Activated CD4-positive, alpha-beta T cell treated with anti-CD3 and anti-CD28 coated beads, Interleukin-2, amount 10 ng/mL, durations not matched to agents 24 days and 14 days (primary cell): Measurements from ENCODE around the gene MYPOP. TPM values are rescaled to one million over a fixed set of nuclear protein-coding genes. Genes with fewer than 3 reads are reported as not detected.
A peak's percentile ranks its signal among the peaks of the same experiment; 100 is the strongest.

Source experiments
- DNase-seq: peaks from one replicate; pipeline ENCODE4 v3.0.0; 2022
- H3K27ac Mint-ChIP-seq: one replicate; pipeline ENCODE4 v1.8.0; 2022; ENCODE audit warnings: mild to moderate bottlenecking, mixed read lengths
- H3K27me3 Mint-ChIP-seq: one replicate; pipeline ENCODE4 v1.8.0; 2022; ENCODE audit warnings: mixed read lengths
- H3K36me3 Mint-ChIP-seq: one replicate; pipeline ENCODE4 v1.8.0; 2022; ENCODE audit warnings: low read depth, mild to moderate bottlenecking, mixed read lengths
- H3K4me1 Mint-ChIP-seq: one replicate; pipeline ENCODE4 v1.8.0; 2021; ENCODE audit warnings: mixed read lengths
- H3K4me3 Mint-ChIP-seq: one replicate; pipeline ENCODE4 v1.8.0; 2022; ENCODE audit warnings: mild to moderate bottlenecking, moderate library complexity, mixed read lengths
- H3K9me3 Mint-ChIP-seq: one replicate; pipeline ENCODE4 v1.8.0; 2021; ENCODE audit warnings: mixed read lengths
- intact Hi-C: fragments of 100-400 bp; cut with micrococcal nuclease; formaldehyde crosslinking; loops from one replicate; pipeline ENCODE4 v1.15.1; 2023
- total RNA-seq: library from RNA; stranded (reverse); gene quantifications from 2 replicates; pipeline ENCODE4 v1.2.3, GENCODE V29; 2022

MYPOP gene, protein sequence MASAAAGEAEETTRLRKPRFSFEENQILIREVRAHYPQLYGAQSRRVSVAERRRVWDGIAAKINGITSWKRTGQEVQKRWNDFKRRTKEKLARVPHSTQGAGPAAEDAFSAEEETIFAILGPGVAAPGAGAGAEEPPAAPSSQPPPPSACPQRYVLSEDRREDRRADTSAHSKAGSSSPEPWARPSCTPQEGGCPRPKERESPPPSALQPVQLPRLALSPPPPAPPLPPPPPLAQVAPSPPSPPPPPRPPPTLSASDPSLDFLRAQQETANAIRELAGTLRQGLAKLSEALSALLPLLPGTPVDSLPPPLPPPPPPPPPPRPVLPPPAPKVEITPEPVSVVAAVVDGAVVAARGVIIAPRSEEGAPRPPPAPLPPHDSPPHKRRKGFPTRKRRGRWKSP
- 5.5 and 5.9 TPM in 2 replicates for total RNA-seq

DNA sequence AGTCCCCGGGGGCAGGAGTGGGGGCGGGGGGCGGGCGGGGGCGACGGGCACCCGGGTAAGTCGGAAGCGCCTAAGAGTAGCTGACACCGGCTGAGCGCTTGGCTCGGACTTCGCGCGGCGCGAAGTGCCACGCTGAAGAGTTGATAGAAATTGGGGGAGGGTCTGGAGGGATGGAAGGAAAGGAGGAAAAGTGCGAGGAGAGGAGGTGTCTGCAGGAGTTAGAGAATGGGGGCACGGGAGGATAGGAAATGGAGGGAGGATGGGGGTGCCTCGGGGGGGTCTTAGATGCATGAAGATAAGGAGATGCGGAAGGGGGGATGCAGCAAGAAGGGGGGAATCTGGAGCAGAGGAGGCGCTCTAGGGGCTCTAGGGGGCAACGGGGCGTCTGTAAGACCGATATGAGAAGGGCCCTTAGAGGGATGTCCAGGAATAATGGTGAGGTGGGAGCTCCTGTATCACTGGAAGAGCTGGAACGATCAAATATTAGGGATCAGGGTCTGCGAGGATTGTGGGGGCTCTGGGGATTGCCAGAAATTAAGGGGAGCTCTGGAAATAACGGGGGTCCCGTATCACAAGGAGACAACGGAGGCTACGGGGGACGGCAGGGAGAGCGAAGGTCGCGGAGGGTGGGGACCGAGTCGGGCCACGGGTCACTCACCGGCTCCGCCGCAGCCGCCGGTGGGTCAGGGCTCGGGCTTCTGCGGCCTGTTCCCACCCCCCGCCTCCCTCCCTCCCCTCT is at the start of gene MYPOP:
Gene MYPOP (minus strand): TSS at position 702 of the 739 bp plus-strand sequence. CDS start 840 bp downstream, outside the sequence.
- peak within 1 kb of the TSS; percentile 91 for H3K27ac Mint-ChIP-seq
- H3K27me3 Mint-ChIP-seq: peaks cover 2% of the 10 kb centered on the region
- peaks cover 22% of the 10 kb centered on the region for H3K4me1 Mint-ChIP-seq
- no peaks in the 10 kb centered on the region for H3K9me3 Mint-ChIP-seq
- peak; percentile 69 for DNase-seq
- H3K36me3 Mint-ChIP-seq: peaks cover 24% of the 10 kb centered on the region
- intact Hi-C loops: loop anchor here (1.0 to 5.0 kb wide), 6 partner anchors 16 to 1840 kb away; partner anchors contain the start of genes CALM3, CCDC61, IRF2BP1 and SIX5
- H3K4me3 Mint-ChIP-seq: peak within 1 kb of the TSS; percentile 85

DNA sequence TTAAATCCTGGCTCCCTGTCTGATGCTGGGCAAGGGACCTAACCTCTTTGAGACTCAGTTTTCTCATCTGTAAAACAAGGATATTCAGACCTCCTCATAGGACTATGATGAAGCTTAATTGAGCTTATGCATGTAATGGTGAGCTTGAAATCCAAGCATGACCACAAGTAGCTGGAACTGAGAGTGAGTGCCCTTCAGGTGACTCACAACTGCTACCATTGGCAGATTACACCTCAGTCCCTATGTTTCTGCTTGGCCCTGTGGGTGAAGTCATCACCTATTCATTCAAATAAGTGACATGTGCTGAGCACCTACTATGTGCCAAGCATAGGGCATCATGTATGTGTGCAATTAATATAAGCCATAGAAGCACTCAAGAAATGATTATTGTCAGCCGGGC is 45.5 kb upstream of the MYPOP start:
- no peak for DNase-seq
- intact Hi-C loops: no loop called here
- H3K4me1 Mint-ChIP-seq: peaks cover 3% of the 10 kb centered on the region
- H3K27ac Mint-ChIP-seq: no peak overlapping the region
- H3K4me3 Mint-ChIP-seq: no peak overlapping the region
- peaks cover 15% of the 10 kb centered on the region for H3K27me3 Mint-ChIP-seq
- no peaks in the 10 kb centered on the region for H3K36me3 Mint-ChIP-seq
- H3K9me3 Mint-ChIP-seq: no peaks in the 10 kb centered on the region

DNA sequence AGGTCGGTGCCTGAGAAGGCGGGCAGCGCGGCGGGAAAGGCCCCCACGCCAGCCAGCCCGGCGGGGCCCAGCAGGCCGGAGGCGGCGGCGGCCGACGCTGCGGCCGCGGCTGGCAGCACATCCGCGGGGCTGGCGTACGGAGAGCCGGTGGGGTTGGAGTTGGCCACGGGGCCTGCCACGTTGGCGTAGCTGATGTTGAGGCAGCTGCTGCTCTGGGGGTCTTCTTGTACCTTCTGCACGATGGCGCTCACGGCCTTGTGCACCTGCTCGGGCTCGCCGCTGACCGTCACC is 38.0 kb upstream of the MYPOP start:
- intact Hi-C loops: no loop called here
- Mint-ChIP-seq H3K9me3 (peaks cover 3% of the 10 kb centered on the region), H3K27ac (no peak overlapping the region), H3K36me3 (no peaks in the 10 kb centered on the region), H3K4me3 (no peak overlapping the region), H3K4me1 (no peaks in the 10 kb centered on the region), H3K27me3 (peaks cover 34% of the 10 kb centered on the region)
- DNase-seq: no peak

DNA sequence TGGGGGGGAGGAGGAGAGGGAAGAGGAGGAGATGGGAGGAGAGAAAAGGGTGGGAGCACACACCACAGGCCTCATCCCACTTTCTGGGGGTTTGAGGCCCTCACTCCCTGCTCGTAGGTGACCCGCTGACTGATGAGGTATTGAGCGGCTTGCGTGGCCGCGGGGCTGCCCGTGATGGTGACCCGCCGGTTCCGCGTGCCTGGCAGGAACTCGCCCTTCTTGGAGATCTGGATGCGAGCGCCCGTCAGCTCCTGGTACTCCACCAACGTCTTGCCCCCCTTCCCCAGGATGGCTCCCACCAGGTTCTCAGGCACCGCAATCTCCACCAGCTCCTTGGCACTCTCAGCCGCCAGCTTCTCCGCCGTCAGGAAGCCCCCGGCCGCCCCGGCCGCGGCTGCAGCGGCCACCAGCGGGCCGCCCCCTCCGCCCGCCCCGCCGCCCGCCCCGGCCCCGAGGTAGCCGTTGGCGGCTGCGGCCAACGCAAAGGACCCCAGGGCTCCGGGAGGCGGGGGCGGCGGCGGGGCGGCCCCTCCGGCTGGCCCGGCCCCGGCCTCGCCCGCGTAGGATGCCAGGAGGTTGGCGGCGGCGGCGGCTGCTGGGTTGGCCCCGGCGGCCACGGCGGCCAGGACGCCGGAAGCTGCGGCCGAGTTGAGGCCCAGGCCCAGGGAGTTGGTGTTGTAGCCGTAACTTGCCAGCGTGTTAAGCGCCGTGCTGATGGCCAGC is 37.5 kb upstream of the MYPOP start:
- no peak for DNase-seq
- H3K4me3 Mint-ChIP-seq: no peak overlapping the region
- no peaks in the 10 kb centered on the region for H3K4me1 Mint-ChIP-seq
- intact Hi-C loops: no loop called here
- no peaks in the 10 kb centered on the region for H3K36me3 Mint-ChIP-seq
- peaks cover 3% of the 10 kb centered on the region for H3K9me3 Mint-ChIP-seq
- no peak overlapping the region for H3K27ac Mint-ChIP-seq
- peaks cover 37% of the 10 kb centered on the region for H3K27me3 Mint-ChIP-seq

DNA sequence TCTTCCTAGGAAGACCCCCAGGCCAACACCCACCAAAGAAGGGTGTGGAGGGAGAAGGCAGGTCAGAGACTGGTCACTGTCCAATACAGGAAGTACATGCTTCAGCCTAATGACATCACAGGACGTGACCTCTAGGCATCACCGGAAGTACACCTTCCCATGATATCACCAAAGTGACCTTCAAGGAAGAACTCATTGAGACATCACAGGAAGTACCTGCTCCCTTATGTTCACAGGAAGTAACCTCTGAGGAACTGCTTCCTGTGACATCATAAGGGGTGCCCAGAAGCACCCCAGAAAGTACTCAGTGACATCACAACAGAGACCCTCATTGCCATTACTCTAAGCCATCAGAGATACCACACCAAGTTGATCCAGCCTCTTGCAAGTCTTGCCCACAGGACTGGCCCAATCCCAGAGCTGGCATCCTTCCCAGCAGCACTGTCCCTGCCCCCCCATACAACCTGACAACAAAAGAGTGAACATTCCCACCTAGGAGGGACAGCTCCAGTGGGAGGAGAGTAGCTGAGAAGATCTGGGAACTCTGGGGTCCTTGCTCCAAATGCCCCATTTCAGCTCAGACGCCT is 36.4 kb upstream of the MYPOP start:
- Mint-ChIP-seq H3K4me1 (no peaks in the 10 kb centered on the region), H3K27ac (no peak overlapping the region), H3K4me3 (no peak overlapping the region), H3K36me3 (no peaks in the 10 kb centered on the region), H3K27me3 (peaks cover 32% of the 10 kb centered on the region), H3K9me3 (peaks cover 3% of the 10 kb centered on the region)
- intact Hi-C loops: no loop called here
- DNase-seq: no peak

DNA sequence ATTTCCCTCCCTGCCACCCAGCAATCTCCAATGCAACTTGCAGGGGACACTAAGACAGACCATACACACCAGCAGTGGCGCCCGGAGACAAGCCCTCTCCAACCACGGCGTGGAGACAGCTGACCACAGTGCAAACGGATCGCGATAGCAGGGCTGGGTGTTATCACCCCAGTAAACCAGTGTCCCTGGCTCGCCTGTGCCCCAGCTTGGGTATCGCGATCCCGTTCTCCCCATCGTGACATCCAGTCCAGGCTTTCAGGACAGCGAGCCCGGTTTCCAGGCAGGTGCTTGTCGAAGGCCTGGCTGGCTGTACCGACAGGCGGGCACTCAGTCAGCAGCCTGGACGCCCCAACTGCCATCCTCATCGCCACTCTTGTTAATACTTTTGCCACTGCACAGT is 32.9 kb upstream of the MYPOP start:
- Mint-ChIP-seq H3K36me3 (no peaks in the 10 kb centered on the region), H3K27me3 (peaks cover 30% of the 10 kb centered on the region), H3K27ac (no peak overlapping the region), H3K4me3 (no peak overlapping the region), H3K4me1 (no peaks in the 10 kb centered on the region), H3K9me3 (peaks cover 3% of the 10 kb centered on the region)
- intact Hi-C loops: no loop called here
- DNase-seq: no peak

DNA sequence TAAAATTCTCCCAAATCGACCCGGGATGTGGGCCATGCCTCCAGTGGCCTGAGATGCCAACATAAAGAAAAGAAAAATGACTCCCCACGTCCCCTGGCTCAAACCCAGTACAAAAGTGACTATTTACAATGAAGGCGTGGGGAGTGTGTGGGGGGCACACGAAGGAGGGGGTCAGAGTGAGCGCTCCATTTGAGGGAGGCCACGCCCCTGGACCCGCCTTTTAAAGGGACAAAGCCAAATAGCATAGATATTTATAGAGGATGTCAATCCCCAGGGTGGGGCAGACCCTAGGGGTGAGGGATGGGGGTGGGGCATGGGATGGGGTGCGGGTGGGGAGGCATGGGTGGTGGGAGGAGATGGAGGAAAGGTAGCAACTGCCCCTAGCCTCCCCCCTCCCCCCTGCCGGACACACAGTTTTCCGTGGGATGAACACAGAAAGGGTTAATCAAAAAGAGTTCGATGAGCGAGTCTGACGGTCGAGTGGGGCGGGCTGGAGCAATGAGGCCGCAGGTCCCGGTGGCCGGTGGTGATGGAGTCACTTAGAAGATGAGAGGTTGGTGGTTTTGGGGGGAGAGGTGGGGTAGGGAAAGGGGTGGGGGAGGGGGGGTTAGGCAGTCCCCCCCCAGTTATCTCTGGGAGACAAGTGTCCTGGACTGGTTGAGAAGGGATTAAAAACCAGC is 32.3 kb upstream of the MYPOP start:
- no peaks in the 10 kb centered on the region for H3K36me3 Mint-ChIP-seq
- H3K27ac Mint-ChIP-seq: no peak overlapping the region
- H3K4me3 Mint-ChIP-seq: no peak overlapping the region
- intact Hi-C loops: no loop called here
- H3K9me3 Mint-ChIP-seq: peaks cover 3% of the 10 kb centered on the region
- H3K4me1 Mint-ChIP-seq: no peaks in the 10 kb centered on the region
- H3K27me3 Mint-ChIP-seq: peaks cover 28% of the 10 kb centered on the region
- DNase-seq: no peak

DNA sequence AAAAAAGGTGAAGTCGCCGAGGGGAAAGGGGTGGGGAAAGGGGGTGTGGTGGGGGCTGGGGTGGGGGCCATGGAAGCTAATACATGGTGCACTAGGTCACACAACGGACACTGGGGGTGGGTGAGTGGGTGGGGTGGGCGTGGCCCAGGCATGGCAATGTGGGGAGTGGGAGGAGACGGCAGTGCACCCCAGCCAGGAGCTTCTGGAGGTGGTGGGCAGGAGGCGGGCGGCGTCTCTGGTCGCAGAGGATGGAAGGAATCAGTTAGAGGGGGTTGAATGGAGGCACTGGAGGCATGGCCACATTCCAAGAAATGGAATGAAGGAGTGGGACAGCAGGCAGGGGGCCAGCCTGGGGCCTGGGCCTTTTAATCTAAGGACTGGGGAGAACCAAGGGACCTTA is 31.3 kb upstream of the MYPOP start:
- no peak overlapping the region for H3K4me3 Mint-ChIP-seq
- H3K27me3 Mint-ChIP-seq: peaks cover 21% of the 10 kb centered on the region
- peaks cover 3% of the 10 kb centered on the region for H3K4me1 Mint-ChIP-seq
- peaks cover 3% of the 10 kb centered on the region for H3K9me3 Mint-ChIP-seq
- no peak overlapping the region for H3K27ac Mint-ChIP-seq
- no peaks in the 10 kb centered on the region for H3K36me3 Mint-ChIP-seq
- DNase-seq: no peak
- intact Hi-C loops: no loop called here

DNA sequence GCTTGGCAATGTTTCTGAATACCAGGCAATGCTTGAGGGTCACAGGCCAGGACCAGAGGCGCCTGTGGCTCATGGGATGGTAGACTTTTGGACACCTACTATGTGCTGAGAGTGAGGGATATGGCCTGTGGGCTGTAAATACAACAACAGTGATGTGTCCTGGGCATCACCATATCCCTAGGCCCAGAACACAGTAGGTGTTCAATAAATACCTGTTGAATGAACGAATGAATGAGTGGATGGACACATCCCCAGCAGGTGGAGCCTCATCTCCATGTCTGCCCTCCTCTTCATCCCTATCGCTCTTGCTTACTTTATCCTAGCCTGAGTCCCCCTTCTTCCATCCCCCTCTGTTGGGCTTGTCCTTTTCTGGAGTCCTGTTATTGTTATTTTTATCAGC is 28.6 kb upstream of the MYPOP start:
- intact Hi-C loops: no loop called here
- Mint-ChIP-seq H3K9me3 (no peaks in the 10 kb centered on the region), H3K36me3 (no peaks in the 10 kb centered on the region), H3K4me3 (no peak overlapping the region), H3K27me3 (peaks cover 19% of the 10 kb centered on the region), H3K27ac (no peak overlapping the region), H3K4me1 (peaks cover 13% of the 10 kb centered on the region)
- DNase-seq: no peak

DNA sequence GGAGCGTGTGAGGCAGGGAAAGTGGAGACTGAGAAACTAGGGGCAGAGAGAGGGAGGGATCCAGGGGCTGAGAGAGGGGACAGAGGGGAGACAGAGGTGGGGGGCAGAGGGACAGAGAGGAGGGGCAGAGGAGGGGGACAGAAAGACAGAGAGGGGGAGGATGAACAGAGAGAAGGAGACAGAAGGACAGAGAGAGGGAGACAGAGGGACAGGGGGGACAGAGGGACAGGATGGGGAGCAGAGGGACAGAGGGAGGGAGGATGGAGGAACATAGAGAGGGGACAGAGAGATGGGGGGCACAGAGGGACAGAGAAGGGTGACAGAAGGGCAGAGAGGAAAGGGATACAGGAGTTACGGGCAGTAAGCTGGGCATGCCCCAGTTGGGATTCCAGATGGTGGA is 26.8 kb upstream of the MYPOP start:
- intact Hi-C loops: no loop called here
- DNase-seq: no peak
- no peaks in the 10 kb centered on the region for H3K36me3 Mint-ChIP-seq
- peaks cover 13% of the 10 kb centered on the region for H3K27me3 Mint-ChIP-seq
- no peak overlapping the region for H3K27ac Mint-ChIP-seq
- H3K9me3 Mint-ChIP-seq: no peaks in the 10 kb centered on the region
- H3K4me3 Mint-ChIP-seq: no peak overlapping the region
- H3K4me1 Mint-ChIP-seq: peaks cover 14% of the 10 kb centered on the region

DNA sequence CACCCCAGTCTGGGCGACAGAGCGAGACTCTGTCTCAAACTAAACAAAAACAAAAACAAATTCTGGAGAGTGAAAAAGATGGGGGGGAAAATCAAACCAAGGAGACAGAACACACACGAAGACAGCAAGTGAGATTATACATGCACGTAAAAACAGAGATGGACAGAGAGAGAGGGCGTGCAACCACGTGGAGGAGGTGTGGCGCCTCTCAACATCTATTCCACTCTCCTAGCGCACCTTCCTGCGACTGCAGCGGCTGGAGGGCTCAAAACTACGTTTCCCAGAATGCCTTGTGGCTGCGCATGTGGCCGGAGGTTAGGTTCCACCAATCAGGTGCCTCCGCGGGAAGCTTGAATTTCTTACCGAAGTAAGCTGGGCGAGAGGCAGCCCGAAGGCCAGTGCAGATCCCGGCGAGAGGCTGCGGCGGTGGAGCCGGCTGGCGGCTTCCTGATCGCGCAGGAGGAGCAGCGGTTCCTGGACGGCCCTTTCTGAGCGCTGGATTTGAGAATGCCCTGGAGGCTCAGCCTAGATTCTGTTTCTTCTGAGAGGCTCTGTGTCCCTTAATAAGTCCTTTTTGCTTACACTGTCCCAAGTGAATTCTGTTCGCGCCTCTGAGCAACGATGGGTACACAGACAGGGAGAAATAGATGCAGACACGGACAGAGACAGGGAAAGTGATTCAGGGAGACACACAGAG is 25.3 kb upstream of the MYPOP start:
- Mint-ChIP-seq H3K4me3 (peak overlapping the region; percentile 74), H3K27me3 (peaks cover 12% of the 10 kb centered on the region), H3K36me3 (no peaks in the 10 kb centered on the region), H3K27ac (peak overlapping the region; percentile 8), H3K4me1 (peaks cover 14% of the 10 kb centered on the region), H3K9me3 (no peaks in the 10 kb centered on the region)
- DNase-seq: peak; percentile 97
- intact Hi-C loops: loop anchor here (1.0 kb wide), 1 partner anchor 41 kb away; the partner anchor contains the start of gene IRF2BP1

DNA sequence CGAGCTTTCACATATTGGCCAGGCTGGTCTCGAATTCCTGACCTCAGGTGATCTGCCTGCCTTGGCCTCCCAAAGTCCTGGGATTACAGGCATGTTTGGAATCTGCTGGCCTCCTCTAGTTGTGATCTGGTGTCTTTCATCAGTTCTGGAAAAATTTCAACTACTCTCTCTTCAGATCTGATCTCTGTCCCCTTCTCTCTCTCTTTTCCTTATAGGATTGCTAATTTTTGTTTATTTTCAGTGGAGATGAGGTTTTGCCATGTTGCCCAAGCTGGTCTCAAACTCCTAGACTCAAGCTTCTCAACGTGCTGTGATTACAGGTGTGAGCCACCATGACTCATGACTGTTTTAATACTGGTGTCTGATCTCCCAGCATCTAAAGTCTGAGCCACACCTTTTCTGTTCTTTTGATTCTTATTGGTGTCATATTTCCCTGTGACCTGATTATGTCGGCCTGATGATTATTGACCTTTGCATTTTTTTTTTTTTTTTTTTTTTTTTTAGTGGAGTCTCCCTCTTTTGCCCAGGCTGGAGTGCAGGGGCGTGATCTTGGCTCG is 22.6 kb upstream of the MYPOP start:
- Mint-ChIP-seq H3K27me3 (peaks cover 7% of the 10 kb centered on the region), H3K9me3 (no peaks in the 10 kb centered on the region), H3K4me3 (no peak overlapping the region), H3K36me3 (no peaks in the 10 kb centered on the region), H3K27ac (no peak overlapping the region), H3K4me1 (peaks cover 22% of the 10 kb centered on the region)
- DNase-seq: no peak
- intact Hi-C loops: no loop called here

DNA sequence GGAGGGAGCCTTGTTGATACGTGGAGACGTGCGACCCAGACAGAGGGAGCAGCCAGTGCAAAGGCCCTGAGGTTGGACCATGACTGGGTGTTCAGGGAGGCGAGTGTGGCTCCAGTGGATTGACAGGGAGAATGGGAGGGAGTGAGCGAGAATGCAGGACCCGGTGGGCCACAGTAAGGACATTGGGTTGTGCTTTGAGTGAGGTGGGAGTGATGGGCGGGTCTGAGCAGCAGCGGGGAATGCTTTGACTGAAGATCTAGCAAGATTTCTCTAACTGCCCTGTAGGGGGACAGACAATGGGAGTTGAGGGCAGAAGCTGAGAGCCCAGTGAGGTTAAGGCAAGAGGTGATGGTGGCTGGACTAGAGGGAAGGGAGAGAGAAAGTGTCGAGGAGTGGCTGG is 19.9 kb upstream of the MYPOP start:
- Mint-ChIP-seq H3K27me3 (peaks cover 5% of the 10 kb centered on the region), H3K4me3 (no peak overlapping the region), H3K36me3 (no peaks in the 10 kb centered on the region), H3K9me3 (no peaks in the 10 kb centered on the region), H3K27ac (no peak overlapping the region), H3K4me1 (peaks cover 30% of the 10 kb centered on the region)
- intact Hi-C loops: no loop called here
- peak; percentile 65 for DNase-seq
